T-cell (primary cell): Measurements from ENCODE around the gene ROCK2. TPM values are rescaled to one million over a fixed set of nuclear protein-coding genes. Genes with fewer than 3 reads are reported as not detected.

ENCODE experiments used
- ATAC-seq, 4 experiments: fragments of 200-7000 bp in 3 of 4; fragments of 150-1000 bp in 1 of 4; cut with Tn5 transposase; replicated peaks in 1 of 4; 1 replicate in 3 of 4; 2 replicates in 1 of 4; pipeline ENCODE4 v1.10.0; 2021; ENCODE audit warnings: moderate library complexity in 3 of 4, mild to moderate bottlenecking in 2 of 4, moderate number of reproducible peaks in 1 of 4
- CTCF ChIA-PET, 2 donors: fragments of 300-600 bp; sonication (Branson Sonifier 250); formaldehyde crosslinking; loops; one replicate each; lab custom pipeline; 2022; ENCODE audit warnings: antibody characterized with exemption in 2 of 2; lab: Charles Lee
- POLR2A ChIA-PET, 2 donors: fragments of 300-600 bp; sonication (Branson Sonifier 250); formaldehyde crosslinking; loops; one replicate each; lab custom pipeline; 2022; ENCODE audit warnings: antibody characterized with exemption in 2 of 2; lab: Charles Lee
- DNase-seq, 35 experiments: peaks; one replicate each; pipeline versions ENCODE4 v3.0.0 to v3.0.0-alpha.2; 2013 to 2023
- H3K27ac ChIP-seq: one replicate; pipeline ENCODE4 v1.5.1; 2013; ENCODE audit warnings: low read length
- H3K27me3 ChIP-seq, 2 experiments: replicated peaks in 1 of 2; 1 replicate in 1 of 2; 2 replicates in 1 of 2; pipeline versions ENCODE4 v1.6.1 to v1.7.0; 2013; ENCODE audit warnings: low read length in 1 of 2, mixed read lengths in 1 of 2; ENCODE audit not compliant: control insufficient read depth in 2 of 2, insufficient read depth in 2 of 2; ENCODE audit errors: extremely low read depth in 1 of 2
- H3K36me3 ChIP-seq, 2 donors: 1 replicate in 1 of 2; 2 replicates in 1 of 2; pipeline versions ENCODE4 v1.6.1 to v1.7.0; 2013; ENCODE audit warnings: low read length in 1 of 2; ENCODE audit not compliant: control insufficient read depth in 2 of 2, insufficient read depth in 1 of 2; ENCODE audit errors: extremely low read depth in 1 of 2
- H3K4me1 ChIP-seq, 2 experiments: 1 replicate in 1 of 2; 2 replicates in 1 of 2; pipeline versions ENCODE4 v1.6.1 to v1.7.0; 2013; ENCODE audit warnings: low read length in 2 of 2, mixed read lengths in 1 of 2; ENCODE audit not compliant: insufficient read depth in 2 of 2, control insufficient read depth in 1 of 2; ENCODE audit errors: extremely low read depth in 1 of 2
- H3K4me3 ChIP-seq, 2 donors: 1 replicate in 1 of 2; 2 replicates in 1 of 2; pipeline versions ENCODE4 v1.5.1 to v1.7.0; 2013; ENCODE audit warnings: mild to moderate bottlenecking in 2 of 2, low read length in 1 of 2, moderate library complexity in 1 of 2; ENCODE audit not compliant: control insufficient read depth in 1 of 2; ENCODE audit errors: extremely low read depth in 1 of 2
- H3K9me3 ChIP-seq: 2 replicates; pipeline ENCODE4 v1.7.0; 2013
- H3K27ac Mint-ChIP-seq, 2 donors: one replicate each; pipeline ENCODE4 v1.8.0; 2020 to 2021; ENCODE audit warnings: mild to moderate bottlenecking in 2 of 2, mixed read lengths in 2 of 2
- H3K27me3 Mint-ChIP-seq, 2 donors: one replicate each; pipeline ENCODE4 v1.8.0; 2021 to 2022; ENCODE audit warnings: mixed read lengths in 2 of 2
- H3K36me3 Mint-ChIP-seq: one replicate; pipeline ENCODE4 v1.8.0; 2021; ENCODE audit warnings: mixed read lengths
- H3K4me1 Mint-ChIP-seq, 3 donors: one replicate each; pipeline ENCODE4 v1.8.0; 2020 to 2022; ENCODE audit warnings: mixed read lengths in 3 of 3, mild to moderate bottlenecking in 1 of 3
- H3K4me3 Mint-ChIP-seq, 3 donors: one replicate each; pipeline ENCODE4 v1.8.0; 2020 to 2022; ENCODE audit warnings: mild to moderate bottlenecking in 3 of 3, mixed read lengths in 3 of 3, moderate library complexity in 3 of 3
- H3K9me3 Mint-ChIP-seq, 3 donors: one replicate each; pipeline ENCODE4 v1.8.0; 2020 to 2022; ENCODE audit warnings: mixed read lengths in 3 of 3
- WGBS: methylation state at CpG from one replicate; pipeline ENCODE4 v1.1.5; 2013; ENCODE audit warnings: missing lambda C conversion rate; ENCODE audit not compliant: insufficient coverage; 5-methylcytosine and 5-hydroxymethylcytosine counted together
- total RNA-seq, 35 experiments: library from RNA in 6 of 35; stranded (reverse) in 6 of 35; fragments of 120-200 nt in 1 of 35; gene quantifications; one replicate each; pipeline versions ENCODE4 v1.2.1 to v1.2.4 and lab custom pipeline; 2013 to 2026

Gene ROCK2
- total RNA-seq, 5 donors from 2014 or later (not counting 1 experiment from before 2014, with no cell fraction given): 15.5 to 22.3 (median 18.6) TPM

DNA sequence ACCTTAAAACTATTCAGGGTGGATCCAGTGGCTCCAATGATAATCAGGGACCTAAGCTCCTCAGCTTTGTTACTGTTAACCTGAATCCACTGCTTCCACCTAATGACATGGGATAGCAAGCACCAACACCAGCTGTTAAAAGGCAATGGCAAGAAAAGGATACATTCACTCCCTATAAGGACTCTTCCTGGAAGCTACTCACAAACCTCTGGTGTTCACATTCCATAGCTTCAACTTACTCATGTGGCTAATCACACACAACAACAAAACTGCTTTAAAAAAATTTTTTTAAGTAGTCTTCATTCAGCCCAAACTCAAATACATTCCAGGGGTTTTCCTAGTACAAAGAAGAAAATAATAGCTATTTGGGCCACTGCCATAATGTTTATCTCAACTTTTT, 24.5 kb downstream of the ROCK2 start:
- no peak overlapping the region for H3K27ac Mint-ChIP-seq
- no peaks in the 10 kb centered on the region for H3K9me3 Mint-ChIP-seq
- H3K36me3 Mint-ChIP-seq: peaks cover 5% of the 10 kb centered on the region
- DNase-seq (no peak), ATAC-seq (no peak)
- H3K27me3 Mint-ChIP-seq: no peaks in the 10 kb centered on the region
- H3K36me3 ChIP-seq: no peaks in the 10 kb centered on the region
- no peaks in the 10 kb centered on the region for H3K4me1 ChIP-seq
- H3K4me3 Mint-ChIP-seq: no peak overlapping the region
- H3K27me3 ChIP-seq: no peaks in the 10 kb centered on the region
- no peak overlapping the region for H3K4me3 ChIP-seq
- peaks cover 21 to 32% (median 22%) of the 10 kb centered on the region in 3 donors for H3K4me1 Mint-ChIP-seq
- CTCF ChIA-PET: no interaction called here
- POLR2A ChIA-PET: no interaction called here
- H3K27ac ChIP-seq: no peak overlapping the region
- no peaks in the 10 kb centered on the region for H3K9me3 ChIP-seq

DNA sequence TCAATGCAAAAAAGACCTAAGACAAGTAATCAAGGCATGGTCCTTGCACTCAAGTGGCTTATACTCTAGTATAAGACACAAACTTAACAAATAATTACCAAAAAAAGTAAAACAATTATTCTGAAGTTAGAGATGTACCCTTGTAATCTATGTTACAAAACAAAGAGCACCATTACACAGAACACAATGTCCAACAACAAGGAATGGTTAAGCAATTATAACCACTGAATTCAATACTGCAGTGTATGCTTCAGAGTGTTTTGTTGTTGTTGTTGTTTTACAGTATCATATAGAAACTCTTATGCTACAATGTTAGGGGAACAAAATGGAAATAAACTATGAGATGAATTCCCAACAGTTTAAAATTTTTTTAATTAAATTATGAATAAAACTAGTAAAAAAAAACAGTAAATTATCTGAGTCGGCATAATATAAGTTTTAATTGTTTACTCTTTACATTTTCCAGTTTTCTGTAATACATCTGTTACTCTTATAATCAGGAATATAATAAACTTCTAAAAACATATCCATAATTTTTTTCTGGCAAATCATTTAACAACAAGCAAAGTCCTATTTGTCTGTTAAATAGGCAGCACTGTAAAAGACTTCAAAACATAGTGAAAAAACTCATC, 29.2 kb downstream of the ROCK2 start:
- Histone ChIP-seq H3K9me3 (no peaks in the 10 kb centered on the region), H3K27ac (no peak overlapping the region), H3K4me3 (no peak overlapping the region), H3K36me3 (no peaks in the 10 kb centered on the region), H3K4me1 (no peaks in the 10 kb centered on the region), H3K27me3 (no peaks in the 10 kb centered on the region)
- Mint-ChIP-seq H3K4me1 (peaks cover 23 to 31% (median 23%) of the 10 kb centered on the region in 3 donors), H3K9me3 (no peaks in the 10 kb centered on the region), H3K27me3 (no peaks in the 10 kb centered on the region), H3K27ac (no peak overlapping the region), H3K36me3 (peaks cover 7% of the 10 kb centered on the region), H3K4me3 (no peak overlapping the region)
- no peak for ATAC-seq
- POLR2A ChIA-PET: interaction anchor here in 1 of 2 donors (0.6 kb wide), 1 partner anchor 19 kb away, joined by 3 read pairs; no protein-coding TSS in a partner anchor
- DNase-seq: no peak
- CTCF ChIA-PET: no interaction called here
- no CpG with 5 or more reads among the region's 1 CpG for WGBS

DNA sequence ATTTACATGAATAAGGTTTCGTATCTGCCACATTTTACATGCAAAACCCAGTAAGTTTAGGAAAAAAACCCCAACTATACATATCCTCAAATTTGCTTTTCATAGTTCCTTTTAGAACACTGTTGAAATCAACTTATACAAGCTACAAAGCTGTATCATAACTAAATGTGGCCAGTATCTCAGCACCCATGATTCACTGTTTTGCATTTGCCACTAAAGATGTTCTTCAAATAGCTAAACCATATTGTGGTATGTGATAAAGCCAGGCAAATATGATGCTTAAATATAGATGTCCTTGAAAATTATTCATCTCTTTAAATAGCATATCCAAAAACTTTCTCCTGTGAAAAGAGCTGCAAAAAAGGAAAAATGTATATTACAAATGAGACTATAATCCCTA, 29.9 kb downstream of the ROCK2 start:
- Mint-ChIP-seq H3K9me3 (no peaks in the 10 kb centered on the region), H3K27ac (no peak overlapping the region), H3K36me3 (peaks cover 7% of the 10 kb centered on the region), H3K4me1 (peaks cover 23 to 34% (median 26%) of the 10 kb centered on the region in 3 donors), H3K27me3 (no peaks in the 10 kb centered on the region), H3K4me3 (no peak overlapping the region)
- WGBS: no CpG with 5 or more reads among the region's 1 CpG
- no peaks in the 10 kb centered on the region for H3K36me3 ChIP-seq
- ATAC-seq (no peak), DNase-seq (no peak)
- no peaks in the 10 kb centered on the region for H3K27me3 ChIP-seq
- H3K4me3 ChIP-seq: no peak overlapping the region
- no peaks in the 10 kb centered on the region for H3K9me3 ChIP-seq
- POLR2A ChIA-PET: no interaction called here
- CTCF ChIA-PET: no interaction called here
- no peaks in the 10 kb centered on the region for H3K4me1 ChIP-seq
- H3K27ac ChIP-seq: no peak overlapping the region

DNA sequence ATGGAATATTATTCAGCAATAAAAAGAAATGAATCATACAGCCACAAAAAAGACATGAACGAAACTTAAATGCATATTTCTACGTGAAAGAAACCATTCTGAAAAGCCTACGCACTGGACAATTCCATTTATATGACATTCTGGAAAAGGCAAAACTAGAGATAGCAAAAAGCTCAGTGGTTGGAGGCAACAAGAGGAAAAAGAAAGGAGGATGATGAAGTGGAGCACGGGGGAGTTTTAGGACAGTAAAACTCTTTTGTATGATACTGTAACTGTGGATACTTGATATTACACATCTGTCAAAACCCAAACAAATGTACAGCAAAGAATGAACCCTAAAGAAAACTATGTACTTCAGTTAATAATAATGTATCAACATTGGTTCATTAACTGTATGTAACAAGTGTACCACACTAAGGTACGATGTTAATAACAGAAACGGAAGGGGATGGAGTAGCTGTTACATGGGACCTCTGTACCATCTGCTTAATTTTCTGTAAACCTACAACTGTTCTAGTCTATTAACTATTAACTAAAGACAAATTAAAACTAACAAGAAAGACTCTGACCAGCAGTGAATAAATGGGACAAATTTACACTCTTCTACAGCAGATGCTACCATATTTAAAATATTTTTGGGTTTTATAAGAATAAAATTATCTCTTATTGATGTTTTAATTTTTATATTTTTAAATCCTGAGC, 31.5 kb downstream of the ROCK2 start:
- POLR2A ChIA-PET: no interaction called here
- peaks cover 23 to 30% (median 26%) of the 10 kb centered on the region in 3 donors for H3K4me1 Mint-ChIP-seq
- no peaks in the 10 kb centered on the region for H3K9me3 Mint-ChIP-seq
- no peak overlapping the region for H3K4me3 Mint-ChIP-seq
- no peaks in the 10 kb centered on the region for H3K36me3 ChIP-seq
- no peaks in the 10 kb centered on the region for H3K4me1 ChIP-seq
- H3K9me3 ChIP-seq: no peaks in the 10 kb centered on the region
- CTCF ChIA-PET: no interaction called here
- no CpG with 5 or more reads among the region's 6 CpGs for WGBS
- H3K36me3 Mint-ChIP-seq: peaks cover 2% of the 10 kb centered on the region
- no peak overlapping the region for H3K4me3 ChIP-seq
- no peaks in the 10 kb centered on the region for H3K27me3 ChIP-seq
- H3K27me3 Mint-ChIP-seq: no peaks in the 10 kb centered on the region
- DNase-seq (no peak), ATAC-seq (no peak)
- no peak overlapping the region for H3K27ac ChIP-seq
- no peak overlapping the region for H3K27ac Mint-ChIP-seq

DNA sequence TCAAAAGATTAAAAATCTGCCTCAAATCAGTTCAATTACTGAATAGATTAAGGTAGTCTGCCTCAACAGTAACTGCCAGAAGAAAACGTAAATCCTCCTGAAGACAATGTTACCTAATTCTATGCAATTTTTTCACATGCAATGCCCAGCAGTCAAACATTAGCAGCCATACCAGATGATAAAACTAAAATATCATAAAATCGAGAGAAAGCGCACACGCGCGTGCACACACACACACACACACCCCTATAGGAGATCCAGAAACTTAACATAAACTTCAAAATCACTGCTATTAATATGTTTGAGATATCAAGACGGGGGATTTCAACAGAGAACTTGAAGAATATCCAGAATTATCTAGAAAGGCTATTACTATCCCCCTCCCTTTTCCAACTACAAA, 32.9 kb downstream of the ROCK2 start:
- Mint-ChIP-seq H3K9me3 (no peaks in the 10 kb centered on the region), H3K36me3 (peaks cover 2% of the 10 kb centered on the region), H3K27ac (no peak overlapping the region), H3K4me1 (peaks cover 29 to 33% (median 32%) of the 10 kb centered on the region in 3 donors), H3K4me3 (no peak overlapping the region), H3K27me3 (no peaks in the 10 kb centered on the region)
- H3K27ac ChIP-seq: no peak overlapping the region
- DNase-seq: no peak
- no peak overlapping the region for H3K4me3 ChIP-seq
- no peaks in the 10 kb centered on the region for H3K4me1 ChIP-seq
- ChIA-PET CTCF (no interaction called here), POLR2A (no interaction called here)
- no peaks in the 10 kb centered on the region for H3K36me3 ChIP-seq
- no peaks in the 10 kb centered on the region for H3K27me3 ChIP-seq
- WGBS: no CpG with 5 or more reads among the region's 7 CpGs
- no peak for ATAC-seq
- no peaks in the 10 kb centered on the region for H3K9me3 ChIP-seq

DNA sequence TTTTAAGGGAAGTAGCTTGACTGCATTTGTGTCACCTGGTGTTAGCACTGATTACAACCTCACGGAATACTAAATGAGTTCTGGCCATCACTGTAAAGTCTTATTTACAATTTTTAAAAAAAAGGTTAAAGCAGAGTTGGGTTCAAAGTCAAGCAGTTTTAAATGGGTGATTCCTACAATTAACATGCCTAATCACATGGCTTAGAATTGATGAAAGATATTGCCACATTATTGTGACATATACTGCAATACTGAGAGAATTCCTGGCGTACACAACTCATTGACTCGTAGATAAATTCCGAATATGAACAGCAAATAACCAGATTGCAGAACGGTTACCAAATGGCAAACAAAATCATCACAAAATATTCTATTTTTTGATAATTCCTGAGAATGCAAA, 34.2 kb downstream of the ROCK2 start:
- H3K27me3 Mint-ChIP-seq: no peaks in the 10 kb centered on the region
- no peak overlapping the region for H3K27ac Mint-ChIP-seq
- WGBS: no CpG with 5 or more reads among the region's 5 CpGs
- H3K4me3 Mint-ChIP-seq: no peak overlapping the region
- peaks cover 2% of the 10 kb centered on the region for H3K36me3 Mint-ChIP-seq
- H3K4me1 Mint-ChIP-seq: peaks cover 33 to 42% (median 39%) of the 10 kb centered on the region in 3 donors
- H3K4me3 ChIP-seq: no peak overlapping the region
- H3K27me3 ChIP-seq: no peaks in the 10 kb centered on the region
- no peaks in the 10 kb centered on the region for H3K36me3 ChIP-seq
- DNase-seq (no peak), ATAC-seq (no peak)
- no peaks in the 10 kb centered on the region for H3K4me1 ChIP-seq
- ChIA-PET POLR2A (interaction anchor here (0.6 kb wide), 2 partner anchors 35 to 65 kb away, joined by 3 to 5 read pairs; no protein-coding TSS in a partner anchor), CTCF (no interaction called here)
- no peak overlapping the region for H3K27ac ChIP-seq
- H3K9me3 Mint-ChIP-seq: no peaks in the 10 kb centered on the region
- H3K9me3 ChIP-seq: no peaks in the 10 kb centered on the region
